B cell (primary cell): ENCODE data around the gene SDK1.

ENCODE experiments used
- CTCF ChIP-seq: fragments of 200-600 bp; IDR thresholded peaks from one replicate; pipeline ENCODE4 v1.8.0; 2022; ENCODE audit warnings: antibody characterized with exemption, mild to moderate bottlenecking
- EZH2 ChIP-seq: IDR thresholded peaks from 2 replicates; pipeline ENCODE4 v1.6.1; 2012; ENCODE audit warnings: borderline replicate concordance, low read depth, mild to moderate bottlenecking, moderate library complexity, low read length; ENCODE audit not compliant: insufficient read depth, poor library complexity, severe bottlenecking

- TF ChIP-seq EZH2, result no peak
- no peak for TF ChIP-seq CTCF
Observed at GRCh38 chr7:4207011-4207410, 906.0 kb downstream of the SDK1 start.
